Endothelial cell of umbilical vein (primary cell): ENCODE results near the gene FLNB. TPM values are rescaled to one million over a fixed set of nuclear protein-coding genes. Genes with fewer than 3 reads are reported as not detected.

Experiments
- BruUV-seq: library from RNA; stranded (reverse); fragments of 400-500 nt; replicated peaks from 2 replicates; lab custom pipeline; 2021; lab: Mats Ljungman, UMichigan
- CTCF ChIA-PET: fragments of 300-600, 350-600 bp; sonication (Branson Sonifier 250); formaldehyde crosslinking; loops from one replicate; lab custom pipeline; 2021; ENCODE audit warnings: antibody characterized with exemption, inconsistent platforms; lab: Charles Lee
- POLR2A ChIA-PET: fragments of 300-600, 350-600 bp; sonication (Branson Sonifier 250); formaldehyde crosslinking; loops from one replicate; lab custom pipeline; 2021; ENCODE audit warnings: antibody characterized with exemption, inconsistent platforms; lab: Charles Lee
- DNase-seq: peaks from one replicate; pipeline ENCODE4 v3.0.0-alpha.2; 2011; ENCODE audit warnings: low read depth, low spot score
- FAIRE-seq: peaks from 2 replicates; lab custom pipeline; 2011; peaks lifted over from hg19 to GRCh38; lab: Jason Lieb, UNC
- H2AFZ ChIP-seq: 2 replicates; pipeline ENCODE4 v1.6.0; 2012; ENCODE audit warnings: low read depth, low read length, control low read depth, inconsistent platforms
- H3K27ac ChIP-seq: 2 replicates; pipeline ENCODE4 v1.5.1; 2011; ENCODE audit warnings: low read depth, mild to moderate bottlenecking, control low read depth, low read length, moderate library complexity; ENCODE audit not compliant: insufficient read depth
- H3K27me3 ChIP-seq, 2 experiments: 2 replicates each; pipeline versions ENCODE4 v1.6.0 to v1.6.1; 2011; ENCODE audit warnings: low read length in 2 of 2, mixed read lengths in 1 of 2; ENCODE audit not compliant: control insufficient read depth in 2 of 2, insufficient read depth in 2 of 2
- H3K36me3 ChIP-seq, 2 experiments: 2 replicates in 1 of 2; 3 replicates in 1 of 2; pipeline ENCODE4 v1.5.1; 2011; ENCODE audit warnings: low read length in 2 of 2, mild to moderate bottlenecking in 1 of 2, moderate library complexity in 1 of 2; ENCODE audit not compliant: control insufficient read depth in 2 of 2, insufficient read depth in 2 of 2; ENCODE audit errors: extremely low read depth in 1 of 2
- H3K4me1 ChIP-seq: 3 replicates; pipeline ENCODE4 v1.5.1; 2011; ENCODE audit warnings: mild to moderate bottlenecking, low read length; ENCODE audit not compliant: control insufficient read depth, insufficient read depth; ENCODE audit errors: extremely low read depth
- H3K4me2 ChIP-seq: 2 replicates; pipeline ENCODE4 v1.6.1; 2011; ENCODE audit warnings: low read length, control low read depth, mixed read lengths; ENCODE audit not compliant: insufficient read depth
- H3K4me3 ChIP-seq, 3 experiments: fragments of 200-600 bp in 1 of 3; sonication (generic), shearing (Covaris generic) in 1 of 3; replicated peaks in 1 of 3; 2 replicates each; pipeline ENCODE4 v1.5.1; 2011 to 2016; ENCODE audit warnings: control low read depth in 3 of 3, low read length in 3 of 3, mild to moderate bottlenecking in 2 of 3, inconsistent platforms in 1 of 3, low read depth in 1 of 3, moderate library complexity in 1 of 3; ENCODE audit not compliant: insufficient read depth in 1 of 3
- H3K79me2 ChIP-seq: 2 replicates; pipeline ENCODE4 v1.6.0; 2012; ENCODE audit warnings: low read length, inconsistent platforms; ENCODE audit not compliant: control insufficient read depth, insufficient read depth
- H3K9ac ChIP-seq: replicated peaks from 2 replicates; pipeline ENCODE3; 2011; ENCODE audit warnings: low read length, control low read depth; ENCODE audit not compliant: insufficient read depth; ENCODE audit errors: extremely low read depth
- H3K9me1 ChIP-seq: replicated peaks from 3 replicates; pipeline ENCODE4 v1.6.0; 2011; ENCODE audit warnings: mild to moderate bottlenecking, low read length; ENCODE audit not compliant: control insufficient read depth, insufficient read depth; ENCODE audit errors: extremely low read depth
- H3K9me3 ChIP-seq: replicated peaks from 2 replicates; pipeline ENCODE4 v1.5.1; 2012; ENCODE audit warnings: low read length, inconsistent platforms; ENCODE audit not compliant: control insufficient read depth, insufficient read depth
- H4K20me1 ChIP-seq: replicated peaks from 2 replicates; pipeline ENCODE3; 2011; ENCODE audit warnings: mild to moderate bottlenecking, low read length; ENCODE audit not compliant: control insufficient read depth, insufficient read depth; ENCODE audit errors: extremely low read depth
- FOS ChIP-seq: IDR thresholded peaks from 2 replicates; pipeline ENCODE4 v1.6.1; 2011; ENCODE audit warnings: mild to moderate bottlenecking, low read length, moderate library complexity, borderline replicate concordance; ENCODE audit not compliant: insufficient read depth
- GATA2 ChIP-seq: IDR thresholded peaks from 2 replicates; pipeline ENCODE4 v1.7.0; 2011; ENCODE audit warnings: low read depth, mild to moderate bottlenecking, moderate library complexity, mixed read lengths, low read length; ENCODE audit not compliant: insufficient read length, insufficient read depth
- JUN ChIP-seq: IDR thresholded peaks from 2 replicates; pipeline ENCODE4 v1.6.1; 2011; ENCODE audit warnings: borderline replicate concordance, low read depth; ENCODE audit not compliant: insufficient read length, insufficient read depth
- MYC ChIP-seq: IDR thresholded peaks from one replicate; pipeline ENCODE4 v1.6.1; 2011; ENCODE audit warnings: mild to moderate bottlenecking, low read depth, low read length
- POLR2A ChIP-seq: IDR thresholded peaks from 2 replicates; pipeline ENCODE4 v1.6.1; 2012; ENCODE audit warnings: low read depth, mild to moderate bottlenecking, control low read depth, low read length
- POLR2AphosphoS5 ChIP-seq: IDR thresholded peaks from 2 replicates; pipeline ENCODE4 v1.6.1; 2012; ENCODE audit warnings: low read depth, mild to moderate bottlenecking, control low read depth, low read length, moderate library complexity; ENCODE audit not compliant: insufficient read depth
- dilution Hi-C: fragments of 300-500 bp; cut with MboI; formaldehyde crosslinking; loops from one replicate; pipeline ENCODE4 v1.15.0; 2019; ENCODE audit warnings: low sequenced_read_pairs; ENCODE audit not compliant: extremely low pct_ligation_motif_present
- intact Hi-C: fragments of 100-400 bp; cut with micrococcal nuclease; formaldehyde crosslinking; loops from one replicate; pipeline ENCODE4 v1.10.0; 2022
- polyA plus RNA-seq, 4 experiments: library from polyadenylated mRNA; depleted of rRNA in 3 of 4; stranded (reverse) in 3 of 4; unstranded in 1 of 4; fragments of >200 nt; gene quantifications; 2 replicates each; pipeline versions ENCODE4 v1.2.1 to v1.2.3, GENCODE V29; 2011 to 2012; ENCODE audit warnings: missing spikeins in 1 of 4
- total RNA-seq: library from RNA; stranded (reverse); gene quantifications from 2 replicates; pipeline ENCODE4 v1.2.3, GENCODE V29; 2021
- TF ChIP-seq, protein P1 (sequence below), 2 donors: IDR thresholded peaks; 1 replicate in 1 of 2; 2 replicates in 1 of 2; pipeline ENCODE4 v1.5.1; 2011; ENCODE audit warnings: low read length in 2 of 2, mild to moderate bottlenecking in 2 of 2, moderate library complexity in 2 of 2, control low read depth in 1 of 2, inconsistent platforms in 1 of 2, low read depth in 1 of 2; ENCODE audit not compliant: insufficient read depth in 1 of 2; ENCODE audit errors: extremely low read depth in 1 of 2
- TF ChIP-seq, protein P2 (sequence below): IDR thresholded peaks from 2 replicates; pipeline ENCODE4 v1.6.1; 2011; ENCODE audit not compliant: insufficient read depth, insufficient read length

FLNB gene
- total and polyA plus RNA-seq, 2 donors (not counting 3 experiments of a cell fraction or from before 2014, with no cell fraction given): 479 to 670 TPM

- Histone ChIP-seq H3K4me1 (no peaks in the 10 kb centered on the region), H3K9me3 (no peaks in the 10 kb centered on the region), H4K20me1 (no peaks in the 10 kb centered on the region), H3K79me2 (peaks cover 16% of the 10 kb centered on the region), H3K9ac (no peak overlapping the region), H2AFZ (no peak overlapping the region), H3K9me1 (no peaks in the 10 kb centered on the region), H3K4me3 (no peak overlapping the region), H3K36me3 (peaks cover 69 to 81% of the 10 kb centered on the region in 2 experiments), H3K27me3 (no peaks in the 10 kb centered on the region), H3K4me2 (no peak overlapping the region), H3K27ac (no peak overlapping the region)
- BruUV-seq: no TSS peak
- dilution Hi-C loops: no loop called here
- POLR2A ChIA-PET: no interaction called here
- intact Hi-C loops: no loop called here
- FAIRE-seq (no peak), DNase-seq (no peak)
- CTCF ChIA-PET: interaction anchor here (0.9 kb wide), 1 partner anchor 181 kb away, joined by 3 read pairs; no protein-coding TSS in a partner anchor
- no peak for TF ChIP-seq JUN
- TF ChIP-seq FOS: no peak
- TF ChIP-seq, protein P1, sequence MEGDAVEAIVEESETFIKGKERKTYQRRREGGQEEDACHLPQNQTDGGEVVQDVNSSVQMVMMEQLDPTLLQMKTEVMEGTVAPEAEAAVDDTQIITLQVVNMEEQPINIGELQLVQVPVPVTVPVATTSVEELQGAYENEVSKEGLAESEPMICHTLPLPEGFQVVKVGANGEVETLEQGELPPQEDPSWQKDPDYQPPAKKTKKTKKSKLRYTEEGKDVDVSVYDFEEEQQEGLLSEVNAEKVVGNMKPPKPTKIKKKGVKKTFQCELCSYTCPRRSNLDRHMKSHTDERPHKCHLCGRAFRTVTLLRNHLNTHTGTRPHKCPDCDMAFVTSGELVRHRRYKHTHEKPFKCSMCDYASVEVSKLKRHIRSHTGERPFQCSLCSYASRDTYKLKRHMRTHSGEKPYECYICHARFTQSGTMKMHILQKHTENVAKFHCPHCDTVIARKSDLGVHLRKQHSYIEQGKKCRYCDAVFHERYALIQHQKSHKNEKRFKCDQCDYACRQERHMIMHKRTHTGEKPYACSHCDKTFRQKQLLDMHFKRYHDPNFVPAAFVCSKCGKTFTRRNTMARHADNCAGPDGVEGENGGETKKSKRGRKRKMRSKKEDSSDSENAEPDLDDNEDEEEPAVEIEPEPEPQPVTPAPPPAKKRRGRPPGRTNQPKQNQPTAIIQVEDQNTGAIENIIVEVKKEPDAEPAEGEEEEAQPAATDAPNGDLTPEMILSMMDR (IDR thresholded peaks at IDR 0.05; ENCODE audit: extremely low read depth in 1 of 2, insufficient read depth in 1 of 2, low read depth in 1 of 2, low read length in 2 of 2): no peak
- TF ChIP-seq, protein P2, sequence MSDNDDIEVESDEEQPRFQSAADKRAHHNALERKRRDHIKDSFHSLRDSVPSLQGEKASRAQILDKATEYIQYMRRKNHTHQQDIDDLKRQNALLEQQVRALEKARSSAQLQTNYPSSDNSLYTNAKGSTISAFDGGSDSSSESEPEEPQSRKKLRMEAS: no peak
- no peak for TF ChIP-seq POLR2A
- no peak for TF ChIP-seq GATA2
- no peak for TF ChIP-seq POLR2AphosphoS5
- no peak for TF ChIP-seq MYC
Observed at GRCh38 chr3:58143417-58144055, 135.3 kb downstream of the FLNB start.
